KOPT-K1 (cell line): ENCODE data around the gene LUC7L3.
"Not testable (repeated sequence)": the region's sequence is repeated elsewhere in the genome, so short reads cannot be mapped to it uniquely, and the experiment has no call there.

Experiments used
- H3K27ac ChIP-seq: fragments of 200-600 bp; sonication (generic); 2 replicates; pipeline ENCODE4 v1.5.1; 2016; ENCODE audit warnings: antibody characterized with exemption, mild to moderate bottlenecking, low read depth, low read length; ENCODE audit not compliant: poor library complexity, severe bottlenecking
- H3K36me3 ChIP-seq: fragments of 200-600 bp; sonication (generic); 2 replicates; pipeline ENCODE4 v1.5.1; 2017; ENCODE audit warnings: antibody characterized with exemption, mild to moderate bottlenecking, low read length, moderate library complexity; ENCODE audit not compliant: insufficient read depth
- H3K9me3 ChIP-seq: fragments of 200-600 bp; sonication (generic); 2 replicates; pipeline ENCODE4 v1.5.1; 2017; ENCODE audit warnings: antibody characterized with exemption, low read length, mild to moderate bottlenecking; ENCODE audit not compliant: insufficient read depth, poor library complexity, severe bottlenecking

Gene LUC7L3

DNA sequence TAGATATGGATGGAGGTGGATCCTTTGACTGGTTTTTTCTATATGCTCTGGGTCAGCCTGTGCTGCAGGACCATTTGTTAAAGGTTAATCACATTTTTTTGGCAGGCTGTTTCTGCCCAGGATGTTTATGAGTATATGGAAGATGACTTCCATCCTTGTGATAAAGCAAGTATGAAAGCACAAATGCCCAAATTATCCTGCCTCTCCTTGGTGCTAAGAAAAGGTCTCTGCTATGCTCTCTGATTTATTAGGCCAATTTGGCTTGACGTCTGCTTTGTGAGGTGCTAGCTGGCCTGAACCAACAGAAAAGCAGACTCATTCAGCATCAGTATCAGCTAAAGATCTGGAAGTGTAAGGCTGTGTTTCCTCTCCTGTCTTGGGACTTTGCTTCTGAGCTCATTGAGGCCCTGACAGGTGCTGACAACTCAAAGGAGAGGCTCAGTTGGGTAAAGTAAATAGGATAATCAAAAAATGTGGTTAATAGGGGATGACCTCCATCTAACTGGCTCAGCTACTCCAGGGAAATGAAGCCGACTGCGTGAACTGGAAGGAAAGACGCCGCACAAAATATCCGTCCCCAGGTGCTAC lies 26.9 kb upstream of the LUC7L3 start:
- no peak overlapping the region for H3K27ac ChIP-seq
- peaks cover 58% of the 10 kb centered on the region for H3K36me3 ChIP-seq
- no peaks in the 10 kb centered on the region for H3K9me3 ChIP-seq

DNA sequence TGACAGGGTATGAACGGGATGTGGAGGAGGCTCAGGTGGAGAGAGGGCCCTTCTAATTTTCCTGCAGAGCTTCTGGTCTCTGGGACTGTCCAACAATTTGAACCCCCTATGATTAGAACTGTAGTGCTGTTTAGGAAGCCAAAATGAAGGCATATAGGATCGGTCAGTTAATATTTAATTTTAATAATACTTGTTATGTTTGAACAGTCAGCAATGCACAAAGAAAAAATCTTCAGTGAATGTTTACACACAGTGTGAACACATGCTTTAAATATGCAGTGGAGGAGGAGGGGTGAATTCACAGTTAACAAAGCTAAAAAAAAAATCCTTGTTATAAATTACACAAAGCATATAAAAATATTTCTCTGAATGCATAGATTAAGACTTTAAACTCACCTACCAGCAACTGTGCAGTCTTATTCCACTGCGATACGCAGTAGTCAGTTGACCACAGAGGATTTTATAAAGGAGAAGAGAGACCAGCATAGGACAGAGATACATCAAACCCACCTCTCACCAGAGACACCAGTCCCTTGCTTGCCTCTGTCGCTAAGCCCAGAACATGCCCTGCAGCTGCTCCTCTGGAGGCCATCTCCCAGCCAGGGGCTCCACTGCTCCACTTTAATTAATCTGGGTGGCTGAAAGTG lies 26.2 kb upstream of the LUC7L3 start:
- no peak overlapping the region for H3K27ac ChIP-seq

DNA sequence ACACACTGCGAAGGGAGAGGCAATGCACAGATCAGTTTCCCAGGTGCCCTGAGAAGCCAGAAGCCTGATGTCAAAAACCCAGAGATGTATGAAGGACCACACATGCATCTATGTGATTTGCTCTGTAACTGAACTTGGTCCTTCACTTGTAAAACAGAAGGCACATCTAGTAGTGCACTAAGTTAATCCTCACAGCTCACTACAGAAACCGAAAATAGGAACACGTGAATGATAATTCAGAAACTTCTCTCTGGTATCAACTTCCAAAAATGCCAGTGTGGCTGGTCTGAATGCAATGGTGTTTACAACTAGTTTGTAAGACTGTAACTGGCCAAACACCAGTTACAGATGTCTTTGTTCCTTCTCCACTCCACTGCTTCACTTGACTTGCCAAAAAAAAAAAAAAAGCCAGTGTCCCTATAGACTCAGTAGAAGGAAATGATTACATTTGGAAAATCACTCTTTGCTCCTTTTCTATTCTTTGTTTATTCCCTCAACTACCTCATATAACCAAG lies 23.0 kb upstream of the LUC7L3 start:
- no peak overlapping the region for H3K27ac ChIP-seq
- peaks cover 95% of the 10 kb centered on the region for H3K36me3 ChIP-seq
- no peaks in the 10 kb centered on the region for H3K9me3 ChIP-seq

More for the DNA sequence above, 26.2 kb upstream of the LUC7L3 start:
- peaks cover 64% of the 10 kb centered on the region for H3K36me3 ChIP-seq
- H3K9me3 ChIP-seq, result no peaks in the 10 kb centered on the region

DNA sequence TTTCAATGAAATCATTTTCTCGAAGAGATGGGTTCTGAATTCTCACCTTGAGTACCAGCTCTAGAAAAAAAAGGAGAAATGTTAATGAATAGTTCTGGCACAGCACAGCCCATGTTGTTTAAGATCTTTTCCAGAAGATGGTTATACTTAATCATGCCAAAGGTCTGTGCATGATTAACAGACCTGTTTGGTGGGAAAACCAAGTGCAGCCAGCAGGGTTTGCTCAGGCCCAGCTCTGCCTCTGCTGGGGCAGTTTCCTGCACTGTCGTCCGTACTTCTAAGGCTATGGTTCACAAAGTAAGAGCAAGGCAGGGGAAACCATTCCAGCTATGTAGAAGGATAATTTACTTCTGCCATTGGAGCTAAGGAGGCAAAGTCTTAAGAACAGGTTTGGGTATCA lies 22.3 kb upstream of the LUC7L3 start:
- Histone ChIP-seq H3K9me3 (no peaks in the 10 kb centered on the region), H3K27ac (no peak overlapping the region), H3K36me3 (peaks cover 98% of the 10 kb centered on the region)

DNA sequence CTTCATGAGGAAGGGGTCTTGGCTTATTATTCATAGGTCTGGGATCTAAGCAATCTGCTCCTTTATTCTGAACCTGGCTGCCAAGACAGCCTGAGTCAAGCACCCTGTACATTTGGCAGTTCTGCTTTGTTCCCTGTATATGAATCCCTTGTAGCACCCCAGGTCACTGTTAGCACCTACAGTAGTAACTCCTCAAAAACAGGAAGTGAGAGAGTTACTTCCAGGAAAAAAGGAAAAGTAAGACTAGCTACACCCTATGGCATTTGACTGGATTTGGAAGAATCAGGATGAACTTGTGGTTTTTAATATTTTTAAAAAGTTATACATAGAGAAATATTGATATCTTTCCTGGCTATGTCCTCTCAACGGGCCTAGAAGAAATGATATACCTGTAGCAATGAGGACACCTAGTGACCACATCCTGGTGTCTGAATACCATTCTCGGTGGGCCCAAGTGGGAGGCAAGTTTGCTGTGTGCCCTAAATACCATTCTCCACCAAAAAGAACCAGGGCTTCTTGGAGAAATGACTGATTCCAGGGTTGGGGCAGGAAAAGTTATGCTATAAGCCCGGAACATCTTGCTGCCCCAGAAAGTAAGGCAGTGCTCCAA lies 21.6 kb upstream of the LUC7L3 start:
- H3K36me3 ChIP-seq, result peaks cover 98% of the 10 kb centered on the region
- no peak overlapping the region for H3K27ac ChIP-seq
- no peaks in the 10 kb centered on the region for H3K9me3 ChIP-seq

DNA sequence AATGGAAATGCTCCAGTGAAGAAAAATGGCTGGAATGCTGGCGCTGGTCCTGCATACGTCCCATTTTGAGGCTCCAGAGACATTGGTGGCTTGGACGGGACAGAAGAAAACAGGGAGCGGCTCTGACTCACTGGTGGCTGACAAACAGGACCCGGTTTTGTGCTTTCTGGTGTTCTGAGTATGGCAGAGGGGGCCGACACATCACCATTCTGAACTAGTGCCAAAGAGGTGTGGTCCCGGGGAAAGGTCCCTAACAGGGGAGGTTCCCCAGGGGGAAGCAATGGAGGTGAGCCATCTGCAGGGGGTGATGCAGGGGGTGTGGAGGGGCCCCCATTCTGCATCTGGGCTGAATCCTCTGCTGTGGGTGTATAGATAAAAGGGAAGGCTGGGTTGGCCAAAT lies 20.0 kb upstream of the LUC7L3 start:
- Histone ChIP-seq H3K9me3 (no peaks in the 10 kb centered on the region), H3K36me3 (peaks cover 98% of the 10 kb centered on the region), H3K27ac (no peak overlapping the region)

DNA sequence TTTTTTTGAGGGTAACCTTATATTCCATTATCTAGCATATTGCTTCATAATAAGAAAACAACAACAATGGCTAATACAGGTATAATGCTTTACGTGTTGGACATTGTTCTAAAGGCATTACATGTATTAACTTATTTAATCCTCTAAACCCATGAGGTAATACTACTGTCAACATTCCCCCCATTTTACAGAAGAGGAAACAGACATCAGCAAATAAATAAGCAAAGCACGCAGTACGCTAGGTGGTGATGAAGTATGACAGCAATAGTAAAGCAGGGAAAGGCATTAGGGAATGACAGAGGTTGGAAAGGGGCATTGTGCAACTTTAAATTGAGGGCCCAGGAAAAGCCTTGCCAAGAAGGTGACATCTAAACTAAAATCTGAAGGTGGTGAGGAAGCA lies 16.2 kb upstream of the LUC7L3 start:
- H3K9me3 ChIP-seq, result no peaks in the 10 kb centered on the region
- peaks cover 70% of the 10 kb centered on the region for H3K36me3 ChIP-seq
- H3K27ac ChIP-seq, result no peak overlapping the region

DNA sequence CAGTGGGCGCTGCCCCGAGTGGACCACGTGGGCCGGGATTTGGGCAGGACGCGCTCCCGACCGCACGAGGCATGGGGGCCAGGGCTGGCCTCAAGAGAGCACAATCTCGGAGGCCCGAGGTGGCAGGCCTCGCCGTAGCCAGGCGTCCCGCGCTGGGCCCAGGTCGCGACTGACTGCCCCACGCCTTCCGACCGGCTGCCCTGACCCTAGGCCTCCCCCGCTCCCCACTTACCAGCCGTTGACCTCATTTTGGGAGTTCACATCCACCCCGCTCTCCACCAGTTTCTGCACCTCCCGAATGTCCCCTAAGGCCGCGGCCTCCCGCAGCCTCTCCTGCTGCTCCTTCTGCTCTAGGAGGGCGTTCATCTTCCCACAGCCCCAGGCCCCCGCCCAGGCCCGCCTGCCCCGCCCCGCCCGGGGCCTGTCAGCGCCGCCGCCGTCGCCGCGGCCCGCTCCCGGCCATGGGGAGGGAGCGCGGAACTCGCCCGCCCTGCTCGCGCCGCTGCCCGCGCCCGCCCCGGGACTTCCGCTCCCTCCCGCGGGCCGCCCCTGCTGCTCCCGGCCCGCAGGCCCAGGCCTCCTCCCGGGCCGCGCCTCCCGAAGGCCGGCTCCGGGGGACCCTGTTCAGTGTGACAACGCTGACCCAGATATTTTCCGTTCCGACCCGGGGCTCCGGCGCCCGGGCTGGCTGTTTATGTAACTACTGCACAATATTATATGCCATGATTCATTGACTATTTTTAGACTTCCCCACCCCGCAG lies 11.9 kb upstream of the LUC7L3 start, which contains the start of gene ANKRD40:
Gene ANKRD40, minus strand, starts transcription at position 626 of the 761 bp plus-strand sequence. Its CDS starts 260 bp downstream, at position 366.
- peak within 1 kb of the TSS; percentile 72 for H3K27ac ChIP-seq
- peaks cover 29% of the 10 kb centered on the region for H3K36me3 ChIP-seq
- no peaks in the 10 kb centered on the region for H3K9me3 ChIP-seq

DNA sequence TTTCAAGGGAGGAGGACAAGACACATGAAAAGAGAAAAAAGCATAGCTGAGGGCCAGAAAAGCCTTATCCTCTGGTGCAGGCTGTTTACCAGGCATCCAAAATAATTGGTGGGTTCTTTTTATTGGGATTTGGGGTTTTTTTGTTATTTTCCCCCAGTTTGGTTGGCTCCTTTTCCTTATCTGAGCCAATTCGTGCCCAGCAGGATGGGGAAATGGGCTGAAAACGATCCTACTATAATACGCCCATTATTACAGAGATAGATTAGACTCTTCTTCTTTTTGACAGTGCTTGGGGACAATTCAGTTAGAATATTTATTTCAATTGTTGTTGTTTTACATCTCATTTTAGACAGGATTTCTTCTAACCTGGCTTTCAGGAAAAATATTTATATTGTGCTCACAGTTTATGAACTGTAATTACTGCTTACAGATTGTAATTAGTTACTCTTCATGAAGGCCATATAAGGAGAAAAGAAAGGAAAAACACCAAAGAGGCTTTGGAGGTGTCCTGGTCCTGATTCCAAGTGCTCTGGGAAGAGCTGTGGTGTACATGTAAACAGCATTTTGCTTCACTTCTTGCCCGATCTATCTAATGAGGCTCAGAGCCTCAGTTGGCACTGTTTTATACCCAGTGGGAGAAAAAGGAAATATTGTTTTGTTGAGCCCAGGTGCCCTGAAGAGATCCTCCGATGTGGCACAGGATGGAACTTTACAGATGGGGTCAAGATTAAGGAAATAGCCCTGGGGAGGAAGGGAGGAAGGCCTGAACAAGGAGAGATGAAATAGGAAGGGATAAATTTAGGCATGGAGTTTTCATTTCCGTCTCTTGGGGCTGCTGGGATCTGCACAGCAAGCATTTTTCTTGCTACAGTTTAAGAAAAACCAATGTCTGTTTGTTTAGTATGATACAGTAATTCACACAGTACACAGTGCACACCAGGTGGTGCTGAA lies 11.1 kb upstream of the LUC7L3 start:
- no peaks in the 10 kb centered on the region for H3K9me3 ChIP-seq
- H3K36me3 ChIP-seq, result peaks cover 20% of the 10 kb centered on the region
- H3K27ac ChIP-seq, result peak overlapping the region; percentile 72

DNA sequence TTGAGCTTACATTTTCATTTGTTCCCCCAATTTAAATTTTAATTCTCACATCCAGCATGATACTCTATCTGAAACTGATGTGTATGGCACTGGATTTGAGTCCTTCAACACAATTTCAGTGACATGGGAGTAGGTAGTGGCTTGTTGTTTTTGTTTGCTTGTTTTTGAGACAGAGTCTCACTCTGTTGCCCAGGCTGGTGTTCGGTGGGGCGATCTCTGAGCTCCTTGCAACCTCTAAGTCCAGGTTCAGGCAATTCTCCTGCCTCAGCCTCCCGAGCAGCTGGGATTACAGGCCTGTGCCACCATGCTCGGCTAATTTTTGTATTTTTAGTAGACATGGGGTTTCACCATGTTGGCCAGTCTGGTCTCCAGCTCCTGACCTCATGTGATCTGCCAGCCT lies 10.3 kb upstream of the LUC7L3 start:
- not testable (repeated sequence) for H3K9me3 ChIP-seq
- Histone ChIP-seq H3K27ac (peak overlapping the region; percentile 72), H3K36me3 (peaks cover 13% of the 10 kb centered on the region)

DNA sequence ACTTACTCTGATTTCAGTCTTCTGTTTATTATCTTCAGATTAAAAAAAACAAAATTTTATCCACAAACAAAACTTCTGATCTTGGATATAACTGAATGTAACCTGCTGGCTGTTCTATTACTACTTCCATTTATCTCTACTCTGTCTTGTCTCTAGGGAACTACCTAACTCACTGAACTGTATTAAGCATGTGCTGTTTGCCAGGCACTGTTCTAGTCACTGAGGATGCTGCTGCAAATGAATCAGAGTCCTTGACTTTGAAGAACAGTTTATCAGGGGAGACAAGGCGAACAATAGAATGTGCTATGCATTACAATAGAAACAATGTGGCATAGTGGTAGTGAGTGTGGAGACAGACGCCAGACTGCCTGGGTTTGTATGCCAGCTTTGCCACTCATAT lies 9.4 kb upstream of the LUC7L3 start:
- Histone ChIP-seq H3K36me3 (peaks cover 5% of the 10 kb centered on the region), H3K9me3 (no peaks in the 10 kb centered on the region), H3K27ac (no peak overlapping the region)

DNA sequence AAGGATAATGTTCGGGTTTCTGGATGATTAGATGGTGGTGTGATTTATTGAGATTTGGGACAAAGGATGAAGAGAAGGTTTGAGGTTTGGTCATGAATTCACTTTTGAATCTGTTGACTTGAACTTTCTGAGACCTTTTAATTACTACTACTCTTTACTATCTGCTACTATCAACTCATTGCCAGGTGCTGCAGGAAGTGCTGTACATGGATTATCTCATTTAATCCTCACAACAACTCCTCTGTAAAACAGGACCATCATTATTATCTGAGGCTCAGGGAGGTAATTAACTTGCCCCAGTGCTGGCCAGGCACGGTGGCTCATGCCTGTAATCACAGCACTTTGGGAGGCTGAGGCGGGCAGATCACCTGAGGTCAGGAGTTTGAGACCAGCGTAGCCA lies 8.8 kb upstream of the LUC7L3 start:
- Histone ChIP-seq H3K36me3 (no peaks in the 10 kb centered on the region; the same call in 1 of the 2 replicates), H3K27ac (no peak overlapping the region), H3K9me3 (no peaks in the 10 kb centered on the region)

DNA sequence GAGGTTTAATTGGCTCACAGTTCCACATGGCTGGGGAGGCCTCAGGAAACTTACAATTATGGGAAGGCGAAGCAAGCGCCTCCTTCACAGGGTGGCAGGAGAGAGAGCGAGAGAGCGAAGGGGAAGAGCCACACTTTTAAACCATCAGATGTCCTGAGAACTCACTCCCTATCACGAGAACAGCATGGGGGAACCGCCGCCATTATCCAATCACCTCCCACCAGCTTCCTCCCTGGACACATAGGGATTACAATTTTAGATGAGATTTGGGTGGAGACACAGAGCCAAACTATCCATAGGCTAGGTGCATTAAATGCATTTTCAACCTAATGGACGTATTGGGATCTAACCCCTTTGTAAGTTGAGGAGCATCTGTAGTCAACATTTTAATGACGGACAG lies 6.8 kb upstream of the LUC7L3 start:
- H3K36me3 ChIP-seq, result no peaks in the 10 kb centered on the region
- H3K9me3 ChIP-seq, result no peaks in the 10 kb centered on the region
- H3K27ac ChIP-seq, result no peak overlapping the region

DNA sequence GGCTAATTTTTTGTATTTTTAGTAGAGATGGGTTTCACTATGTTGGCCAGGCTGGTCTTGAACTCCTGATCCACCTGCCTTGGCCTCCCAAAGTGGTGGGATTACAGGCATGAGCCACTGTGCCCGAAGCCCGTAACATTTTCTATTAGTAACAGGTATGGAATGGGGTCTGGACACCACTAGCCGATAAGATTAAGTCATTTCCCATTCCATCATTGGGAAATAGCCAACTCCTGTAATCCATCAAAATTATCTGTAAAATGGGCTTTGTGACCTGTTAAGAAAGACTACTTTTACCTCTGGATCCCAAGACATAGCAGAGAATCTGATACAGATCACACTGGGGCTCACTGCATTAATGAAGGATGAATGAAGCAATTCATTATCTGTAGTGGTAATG lies 3.9 kb upstream of the LUC7L3 start:
- Histone ChIP-seq H3K36me3 (no peaks in the 10 kb centered on the region), H3K27ac (no peak overlapping the region), H3K9me3 (no peaks in the 10 kb centered on the region)
